Globus pallidus (tissue), 1 donor: ENCODE data around the gene QKI.
"Not testable (repeated sequence)": the region's sequence is repeated elsewhere in the genome, so short reads cannot be mapped to it uniquely, and the experiment has no call there.

Experiments
- DNase-seq: peaks from one replicate; pipeline ENCODE4 v3.0.0-alpha.2; 2015; ENCODE audit warnings: low spot score

QKI gene

DNA sequence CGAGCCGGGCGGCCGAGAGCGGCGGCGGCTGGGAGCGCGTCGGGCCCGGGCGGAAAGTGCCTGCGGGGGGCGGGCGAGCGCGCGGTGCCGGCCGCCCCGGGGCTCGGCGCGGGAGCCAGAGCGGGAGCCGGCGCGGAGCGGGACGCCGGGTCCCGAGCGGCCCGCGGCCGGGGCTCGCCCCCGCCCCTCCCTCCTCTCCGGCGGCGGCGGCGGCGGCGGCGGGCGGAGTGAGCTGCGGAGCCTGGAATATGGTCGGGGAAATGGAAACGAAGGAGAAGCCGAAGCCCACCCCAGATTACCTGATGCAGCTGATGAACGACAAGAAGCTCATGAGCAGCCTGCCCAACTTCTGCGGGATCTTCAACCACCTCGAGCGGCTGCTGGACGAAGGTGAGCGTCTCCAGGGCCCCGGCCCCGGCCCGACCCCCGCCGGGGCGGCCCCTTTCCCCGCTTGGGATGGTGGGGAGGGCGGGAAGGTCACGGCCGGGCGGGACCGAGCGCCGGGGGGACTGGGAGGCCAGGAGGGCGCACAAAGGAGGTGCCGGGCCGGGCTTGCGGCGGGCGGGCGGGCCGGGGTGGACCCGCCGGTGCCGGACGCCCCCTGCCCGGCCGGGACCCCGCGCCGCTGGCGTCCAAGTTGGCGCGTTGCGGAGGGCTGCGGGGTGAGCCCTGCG, 565 bp downstream of the QKI start:
- no peak for DNase-seq

DNA sequence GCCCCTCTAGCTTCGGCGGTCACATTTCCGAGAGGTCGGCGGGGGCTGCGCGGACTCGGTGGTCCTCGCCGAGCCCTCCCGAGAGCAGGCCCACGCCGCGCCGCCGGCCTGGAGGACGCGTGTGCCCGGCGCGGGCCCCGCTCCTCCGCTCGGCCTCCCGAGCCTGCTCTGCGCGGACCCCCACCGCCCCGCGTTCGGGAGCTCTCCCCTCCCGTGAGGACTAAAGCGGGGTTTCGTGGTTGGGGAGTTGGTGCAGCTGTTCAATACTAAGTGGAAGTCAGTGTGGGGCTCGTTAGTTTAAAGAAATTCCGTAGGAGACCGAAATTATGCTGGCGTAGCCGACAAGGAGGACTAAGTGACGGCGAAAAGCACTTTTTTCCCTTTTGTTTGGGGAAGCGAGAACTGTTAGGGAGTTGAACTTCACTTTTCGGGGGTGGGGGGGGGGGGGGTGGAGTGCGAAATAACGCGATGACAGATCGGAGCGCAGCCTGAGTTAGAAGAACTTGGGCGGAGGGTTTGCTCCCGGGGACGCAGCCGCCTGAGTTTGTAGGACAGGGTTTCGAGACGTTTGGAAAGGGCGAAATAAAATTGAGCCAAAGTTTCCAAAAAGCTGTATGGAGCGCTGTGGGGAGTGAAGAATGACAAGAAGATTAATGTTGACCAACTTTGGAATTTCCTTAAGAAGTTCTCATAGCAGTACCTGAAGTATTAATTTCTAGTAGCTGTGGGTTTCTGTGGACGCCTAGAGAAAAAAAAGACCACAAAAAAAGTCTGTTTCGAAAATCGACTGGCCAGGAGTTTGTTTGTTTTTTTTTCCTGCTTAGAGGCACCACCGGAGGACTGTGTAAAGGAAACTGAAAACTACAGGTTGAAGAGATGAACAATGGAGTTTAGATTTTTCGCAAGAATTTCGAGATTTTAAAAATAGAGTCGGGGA, 1.4 kb downstream of the QKI start:
- DNase-seq, result peak; percentile 65

DNA sequence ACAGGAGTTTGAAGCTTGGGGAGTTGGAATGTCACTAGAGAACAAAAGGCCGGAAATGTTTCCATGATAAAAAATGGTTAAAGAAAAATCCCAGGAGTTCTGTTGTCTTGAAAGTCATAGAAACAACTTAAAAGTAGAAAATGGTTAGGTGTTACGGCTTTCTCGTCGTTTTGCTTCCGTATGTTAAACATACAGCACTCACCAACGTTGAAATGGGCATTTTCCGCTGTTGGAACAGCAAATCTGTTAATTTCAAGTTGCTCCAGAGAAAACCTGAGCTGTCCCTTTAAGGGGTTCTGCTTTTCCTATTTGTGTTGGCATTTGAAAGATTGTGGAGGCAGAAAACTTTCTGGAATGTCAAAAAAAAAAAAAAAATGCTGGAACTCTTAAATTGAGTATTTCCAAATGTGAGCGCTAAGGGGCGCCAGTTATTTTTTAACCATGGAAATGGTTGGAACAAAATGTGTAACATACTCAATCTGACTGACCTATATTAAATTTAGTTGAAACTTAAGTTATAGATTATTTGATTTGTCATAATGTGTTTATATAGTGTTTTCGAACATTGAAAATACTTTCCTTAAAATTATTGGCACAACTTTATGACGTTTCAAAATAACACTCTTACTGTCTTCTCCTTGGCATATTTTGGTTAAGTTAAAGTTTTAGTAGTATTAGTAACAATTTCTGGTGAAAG, 2.2 kb downstream of the QKI start:
- DNase-seq, result peak; percentile 85

DNA sequence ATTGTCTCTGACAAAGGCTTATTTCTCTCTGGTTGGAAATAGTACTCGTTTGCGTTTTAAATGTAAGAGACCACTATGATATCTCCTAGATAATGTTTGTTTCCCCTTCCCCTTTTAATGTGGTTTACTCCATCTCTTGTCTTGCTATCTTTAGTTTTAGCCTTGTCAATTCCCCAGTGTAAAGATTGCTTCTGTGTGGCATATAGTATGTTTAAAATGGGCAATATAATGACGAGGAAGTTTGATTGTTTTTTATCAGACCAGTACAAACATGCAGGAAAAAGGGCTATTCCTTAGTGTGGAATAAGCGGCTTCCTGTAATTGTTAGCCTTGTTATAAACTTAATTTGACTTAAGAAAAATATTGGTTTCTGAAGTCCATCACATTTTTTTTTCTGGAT, 3.1 kb downstream of the QKI start:
- DNase-seq, result no peak

DNA sequence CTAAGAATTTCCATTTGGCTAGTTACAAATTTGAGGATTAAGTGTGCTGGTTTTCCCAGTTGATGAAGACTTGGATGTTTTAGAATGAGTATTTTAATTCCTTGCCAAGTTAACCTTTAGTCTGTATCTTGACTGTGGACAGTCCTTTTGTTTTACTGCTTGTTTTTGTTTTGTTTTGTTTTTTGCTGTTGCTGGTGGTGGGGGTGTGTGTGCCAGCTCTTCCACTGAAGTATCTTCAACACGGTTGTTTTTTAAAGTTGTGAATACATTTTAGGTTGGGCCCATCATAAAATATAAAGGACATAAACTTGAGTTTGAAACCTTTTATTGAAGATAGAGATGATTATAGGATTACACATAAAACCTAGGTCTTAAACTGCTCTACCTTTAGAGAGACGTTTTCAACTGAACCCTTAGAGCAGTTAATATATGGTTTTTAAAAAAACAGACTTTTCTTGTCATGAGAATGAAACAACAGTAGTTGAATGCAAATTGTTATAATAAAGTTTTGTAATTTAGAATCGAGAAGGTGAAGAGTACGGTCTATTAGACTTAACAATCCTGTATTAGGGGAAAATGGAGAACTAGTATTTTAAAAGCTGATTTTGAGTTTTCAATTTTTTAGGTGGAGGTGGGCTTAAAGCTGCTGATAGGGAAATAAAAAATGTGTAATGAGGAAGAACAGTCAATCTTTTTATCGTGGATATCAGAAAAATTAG, 4.0 kb downstream of the QKI start:
- DNase-seq, result no peak

DNA sequence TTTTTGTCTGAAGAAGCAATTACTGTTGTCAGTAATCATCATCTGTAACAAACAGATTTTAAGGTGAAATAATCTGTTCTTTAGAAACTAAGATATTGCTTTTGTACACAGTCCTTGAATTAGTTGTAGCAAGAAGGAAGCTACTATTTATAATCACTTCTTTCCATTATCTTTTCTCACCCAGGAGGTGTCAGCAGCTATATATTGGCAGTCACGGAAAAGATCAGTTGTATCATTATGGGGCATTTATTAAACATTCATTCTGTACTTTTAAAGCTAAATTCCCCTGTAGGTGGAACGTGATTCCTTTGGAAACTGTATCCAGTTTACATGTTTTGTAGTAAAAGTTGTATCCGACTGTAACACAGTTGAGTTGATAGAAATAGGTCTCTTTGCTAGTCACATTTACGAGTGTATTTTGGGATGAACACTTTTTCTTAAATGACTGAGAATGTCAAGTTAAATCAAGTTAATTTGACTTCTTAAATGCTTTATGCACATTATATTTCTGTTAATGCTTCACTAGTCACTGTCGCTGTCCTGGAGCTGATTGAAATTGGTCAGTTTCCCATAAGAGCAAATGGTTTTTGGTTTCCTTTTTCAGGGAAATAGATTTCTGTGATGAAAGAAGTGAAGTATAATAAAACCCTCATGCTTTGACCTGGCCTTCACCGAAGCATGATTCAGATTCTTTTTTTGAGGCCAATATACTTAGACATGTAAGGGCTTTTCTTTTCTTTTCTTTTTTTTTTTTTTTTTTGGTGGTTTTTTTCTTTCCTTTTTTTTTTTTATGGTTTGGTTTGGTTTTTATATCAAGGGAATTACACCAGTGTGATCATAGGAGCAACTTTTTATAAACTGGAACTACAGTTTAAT, 5.1 kb downstream of the QKI start:
- DNase-seq, result no peak

DNA sequence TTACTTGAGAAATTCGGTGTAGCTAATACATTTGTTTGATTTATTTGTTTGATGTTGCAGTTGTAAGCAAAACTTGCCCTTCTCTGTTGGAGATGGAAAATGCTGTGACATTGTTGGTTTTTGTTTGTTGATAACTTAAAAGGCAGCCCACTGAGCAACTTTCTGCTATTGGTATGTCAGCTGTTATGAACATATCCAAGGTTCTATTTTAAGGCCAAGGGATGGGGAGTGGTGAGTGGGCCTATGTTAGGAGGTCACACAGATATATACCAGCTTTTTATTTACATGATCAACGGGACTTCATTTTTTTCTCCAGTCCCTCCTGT, 5.7 kb downstream of the QKI start:
- no peak for DNase-seq

DNA sequence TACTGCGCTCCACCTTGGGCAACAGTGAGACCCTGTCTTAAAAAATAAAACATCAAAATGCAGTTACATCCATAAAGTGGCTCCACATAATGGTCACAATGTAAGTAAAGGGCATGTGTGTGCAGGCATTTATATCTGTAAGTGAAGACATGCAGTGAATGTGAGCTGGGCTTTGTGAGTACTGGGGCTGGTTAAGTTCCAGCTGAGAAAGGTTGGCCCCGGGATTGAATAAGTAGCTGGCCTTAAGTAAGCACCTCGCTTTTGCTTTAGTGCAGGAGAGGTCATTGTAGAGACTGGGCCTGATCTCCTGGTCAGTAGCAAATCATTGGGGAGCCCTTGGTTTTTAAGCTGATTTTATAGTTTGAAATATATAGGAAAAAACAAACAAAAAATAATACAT, 8.0 kb downstream of the QKI start:
- no peak for DNase-seq

DNA sequence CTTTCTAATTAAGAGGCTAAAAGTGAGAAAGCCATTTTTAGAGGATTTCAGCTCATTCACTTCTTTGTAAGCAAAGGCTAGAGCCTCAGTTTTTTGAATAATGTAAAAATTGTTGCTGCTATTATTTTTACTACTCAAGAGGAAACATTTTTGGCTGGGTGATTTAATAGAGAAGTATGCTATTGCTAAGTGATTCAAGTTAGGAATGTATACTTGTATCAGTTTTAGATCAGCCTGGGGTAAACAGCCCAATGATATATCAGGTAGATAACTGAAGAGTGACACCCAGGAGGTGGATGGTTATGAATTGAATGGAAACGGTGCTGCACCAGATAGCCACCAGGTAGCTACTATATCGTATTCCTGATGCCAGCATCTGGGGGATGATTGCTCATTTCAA, 9.2 kb downstream of the QKI start:
- no peak for DNase-seq

DNA sequence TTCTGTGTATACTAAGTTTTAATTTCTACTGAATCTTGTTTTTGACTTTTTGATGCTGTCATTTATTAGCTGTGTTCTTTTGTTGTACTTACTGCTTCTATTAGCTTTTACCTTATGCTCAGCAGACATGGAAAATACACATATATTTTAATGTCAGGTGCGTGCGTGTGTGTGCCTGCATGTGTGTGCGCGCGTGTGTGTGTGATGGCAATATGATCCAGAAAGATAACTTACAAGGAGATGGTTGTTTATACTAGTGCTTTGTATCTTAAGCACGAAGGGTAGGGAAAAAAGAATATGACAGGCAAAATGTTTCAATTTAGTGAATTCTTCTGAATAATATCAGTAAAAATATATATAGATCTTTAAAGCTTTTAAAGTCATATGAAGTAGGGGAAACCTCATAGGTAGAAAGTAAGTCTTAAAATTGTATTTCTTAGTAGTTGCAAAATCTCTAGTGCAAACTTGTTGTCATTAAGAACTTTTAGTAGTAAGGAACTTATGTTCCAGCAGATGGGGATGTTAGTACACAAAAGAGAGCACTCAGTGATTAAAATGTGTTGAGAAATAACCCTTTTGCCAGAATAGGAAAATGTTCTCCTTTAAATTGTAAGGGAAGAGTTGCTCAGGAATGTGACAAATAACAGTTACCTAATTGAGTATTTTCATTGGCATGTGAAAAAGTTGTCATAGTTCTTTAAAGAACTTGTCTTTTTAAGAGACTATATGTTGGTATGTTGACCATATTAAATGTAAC, 13.2 kb downstream of the QKI start:
- DNase-seq, result no peak

DNA sequence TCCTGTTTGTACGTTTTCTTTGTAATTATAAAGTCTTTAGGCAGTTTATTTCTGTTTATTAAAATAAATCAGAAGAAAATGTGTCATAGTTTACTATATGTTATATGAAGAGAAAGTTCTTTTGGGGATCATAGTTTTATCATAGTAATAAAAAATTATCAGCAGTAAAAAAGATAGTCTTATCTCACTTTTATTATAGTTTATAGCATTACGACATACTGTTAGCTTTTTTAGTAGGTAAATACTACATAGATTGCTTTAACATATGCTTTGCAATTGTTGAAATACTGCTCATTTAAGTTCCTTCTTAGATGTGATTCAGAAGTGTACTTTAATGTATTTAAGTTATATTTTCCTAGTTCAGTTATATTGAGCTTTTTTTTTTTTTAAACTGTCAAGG, 13.9 kb downstream of the QKI start:
- DNase-seq, result no peak

DNA sequence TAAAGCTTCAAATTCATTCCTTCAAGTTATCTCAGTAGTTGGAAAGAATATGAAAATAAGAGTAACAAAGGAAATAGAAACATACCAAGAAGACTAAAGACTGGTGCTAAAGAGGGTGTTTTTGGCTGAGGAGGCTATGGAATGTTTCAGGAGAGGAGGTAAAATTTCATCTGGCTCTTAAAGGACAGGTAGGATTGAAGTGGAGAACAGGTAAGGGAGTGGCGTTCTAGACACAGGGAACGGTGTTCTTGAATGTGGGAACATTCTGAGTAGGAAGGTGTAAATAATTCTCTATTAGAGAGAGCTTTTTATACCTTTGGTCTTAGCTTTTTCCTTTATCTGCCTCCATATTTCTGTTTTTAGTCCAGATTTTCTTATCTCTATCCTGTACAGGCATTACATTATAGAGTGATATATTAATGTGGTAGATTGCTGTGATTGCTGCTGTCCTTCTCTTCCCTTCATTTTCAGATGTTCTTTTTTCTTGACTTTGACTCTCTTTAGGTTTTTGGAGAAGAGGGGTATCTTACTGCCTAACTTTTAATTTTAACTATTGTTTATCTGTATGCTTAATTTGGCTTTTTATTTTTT, 15.4 kb downstream of the QKI start:
- no peak for DNase-seq

DNA sequence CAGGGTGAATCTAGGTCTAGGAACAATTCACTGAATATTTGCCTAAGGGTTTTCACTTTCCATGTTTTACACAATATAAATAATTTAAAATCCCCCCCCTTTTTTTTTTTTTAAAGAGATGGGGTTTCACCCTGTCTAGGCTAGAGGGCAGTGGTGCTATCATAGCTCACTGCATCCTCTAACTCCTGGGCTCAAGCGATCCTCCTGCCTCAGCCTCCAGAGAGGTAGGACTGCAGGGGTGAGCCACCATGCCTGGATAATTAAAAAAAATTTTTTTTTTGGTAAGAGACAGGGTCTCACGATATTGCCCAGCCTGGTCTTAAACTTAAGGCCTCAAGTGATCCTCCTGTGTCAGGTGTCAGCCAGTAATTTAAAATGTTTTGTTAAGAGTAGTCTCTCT, 17.8 kb downstream of the QKI start:
- DNase-seq, result no peak

DNA sequence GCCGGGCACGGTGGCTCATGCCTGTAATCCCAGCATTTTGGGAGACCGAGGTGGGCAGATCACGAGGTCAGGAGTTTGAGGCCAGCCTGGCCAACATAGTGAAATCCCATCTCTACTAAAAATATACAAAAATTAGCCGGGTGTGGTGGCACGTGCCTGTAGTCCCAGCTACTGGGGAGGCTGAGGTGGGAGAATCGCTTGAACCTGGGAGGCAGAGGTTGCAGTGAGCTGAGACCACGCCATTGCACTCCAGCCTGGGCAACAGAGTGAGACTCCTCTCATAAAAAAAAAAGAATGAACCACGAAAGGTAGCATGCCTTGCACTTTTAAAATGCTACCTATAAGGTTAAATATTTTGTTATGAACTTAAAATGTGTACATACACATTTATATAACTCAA, 19.0 kb downstream of the QKI start:
- DNase-seq, result not testable (repeated sequence)

DNA sequence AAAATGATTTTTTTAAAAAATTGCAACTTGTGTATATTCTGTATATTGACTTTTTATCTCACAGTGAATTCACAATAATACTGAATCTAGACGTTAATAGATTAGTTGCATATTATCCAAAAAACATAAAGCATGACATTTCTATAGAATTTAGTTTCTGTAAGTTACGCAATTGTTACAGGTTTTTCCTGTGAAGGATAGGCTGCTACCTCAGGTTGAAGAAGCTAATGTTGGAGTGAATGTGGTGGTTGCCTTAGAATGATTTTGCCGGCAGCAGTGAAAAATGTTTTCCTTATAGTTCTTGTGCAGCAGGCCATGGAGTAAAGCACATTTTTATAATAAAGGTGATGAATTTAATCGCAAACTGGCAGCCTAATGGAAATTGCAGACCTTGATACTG, 20.5 kb downstream of the QKI start:
- DNase-seq, result no peak

DNA sequence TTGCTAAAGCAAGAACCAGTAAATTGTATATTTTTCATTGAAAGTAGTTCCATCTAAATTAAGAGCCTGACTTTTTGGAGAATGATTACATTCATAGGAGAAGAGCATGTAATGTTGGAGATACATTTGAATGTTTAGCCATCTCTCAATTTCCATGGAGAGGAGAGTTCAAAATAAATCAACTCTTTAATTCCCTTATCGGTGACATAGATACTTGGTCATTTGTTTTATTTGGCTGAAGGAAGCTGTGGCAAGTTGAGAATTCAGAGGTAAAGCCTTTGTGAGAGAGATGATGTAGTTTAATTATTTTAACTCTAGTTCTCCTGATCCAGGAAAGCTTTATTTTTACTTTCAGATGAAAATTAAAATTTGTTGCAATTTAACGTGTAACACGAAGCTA, 22.3 kb downstream of the QKI start:
- DNase-seq, result no peak

DNA sequence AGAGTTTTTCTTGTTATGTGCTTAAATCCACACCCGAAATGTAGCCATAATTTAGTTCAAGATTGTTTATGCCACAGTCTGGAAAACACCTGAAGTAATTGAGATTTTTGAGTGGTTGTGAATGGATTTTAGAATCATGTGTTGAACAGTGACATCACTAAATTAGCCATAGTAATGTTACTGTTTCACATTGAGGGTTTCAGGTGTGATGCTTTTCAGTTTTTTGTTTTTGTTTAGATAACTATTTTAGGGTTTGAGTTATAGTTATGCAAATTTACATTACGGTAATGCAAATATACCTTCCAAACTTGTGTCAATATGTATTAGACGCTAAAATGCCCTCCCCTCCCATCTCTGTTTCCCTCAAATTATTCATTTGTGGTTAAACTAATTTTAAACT, 22.9 kb downstream of the QKI start:
- no peak for DNase-seq

DNA sequence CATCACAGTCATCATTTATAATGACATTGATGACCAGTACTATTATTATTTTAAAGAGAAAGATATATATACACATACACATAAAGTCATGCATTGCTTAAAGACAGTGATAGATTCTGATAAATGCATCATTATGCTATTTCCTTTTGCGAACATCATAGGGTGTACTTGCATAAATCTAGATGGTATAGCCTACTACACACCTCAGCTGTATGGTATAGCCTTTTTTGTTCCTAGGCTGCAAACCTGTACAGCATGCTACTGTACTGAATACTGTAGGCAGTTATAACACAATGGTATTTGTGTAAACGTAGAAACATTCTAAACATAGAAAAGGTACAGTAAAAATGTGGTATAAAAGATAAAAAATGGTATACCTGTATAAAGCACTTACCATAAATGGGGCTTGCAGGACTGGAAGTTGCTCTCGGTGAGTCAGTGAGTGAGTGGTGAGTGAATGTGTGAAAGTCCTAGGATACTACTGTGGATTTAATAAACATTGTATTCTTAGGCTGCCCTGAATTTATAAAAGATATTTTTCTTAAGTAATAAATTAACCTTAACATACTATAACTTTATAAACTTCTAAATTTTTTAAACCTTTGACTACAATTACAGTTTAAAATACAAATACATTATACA, 23.9 kb downstream of the QKI start:
- no peak for DNase-seq

DNA sequence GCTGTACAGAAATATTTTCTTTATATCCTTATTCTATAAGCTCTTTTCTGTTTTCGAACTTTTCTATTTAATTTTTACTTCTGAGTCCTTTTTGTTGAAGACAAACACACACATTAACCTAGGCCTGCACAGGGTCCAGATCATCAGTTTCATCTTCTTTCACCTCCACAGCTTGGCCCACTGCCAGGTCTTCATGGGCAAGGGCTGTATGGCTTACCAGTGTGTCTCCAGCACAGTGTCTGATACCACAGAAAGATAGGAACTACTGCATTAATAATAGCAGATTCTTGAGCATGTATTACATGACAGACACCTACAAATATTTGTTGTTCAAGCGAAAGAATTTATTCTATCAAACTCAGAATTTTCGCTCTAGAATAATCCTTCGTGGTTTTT, 24.4 kb downstream of the QKI start:
- no peak for DNase-seq

DNA sequence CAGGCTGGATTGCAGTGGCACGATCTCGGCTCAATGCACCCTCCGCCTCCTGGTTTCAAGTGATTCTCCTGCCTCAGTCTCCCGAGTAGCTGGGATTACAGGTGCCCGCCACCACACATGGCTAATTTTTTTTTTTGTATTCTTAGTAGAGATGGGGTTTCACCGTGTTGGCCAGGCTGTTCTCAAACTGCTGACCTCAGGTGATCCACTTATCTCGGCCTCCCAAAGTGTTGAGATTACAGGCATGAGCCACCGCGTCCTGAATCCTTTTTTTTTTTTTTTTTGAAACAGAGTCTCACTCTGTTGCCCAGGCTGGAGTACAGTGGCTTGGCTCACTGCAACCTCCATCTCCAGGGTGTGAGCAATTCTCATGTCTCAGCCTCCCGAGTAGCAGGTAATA, 24.9 kb downstream of the QKI start:
- not testable (repeated sequence) for DNase-seq
